Spleen (tissue), 7 donors: Measurements from ENCODE around the gene SLC25A18.

ENCODE experiments used
- POLR2A ChIP-seq, 3 donors: fragments of 450-650 bp; IDR thresholded peaks; one replicate each; pipeline ENCODE4 v1.5.1; 2017; ENCODE audit warnings: antibody characterized with exemption in 3 of 3, mild to moderate bottlenecking in 1 of 3
- POLR2AphosphoS5 ChIP-seq, 3 donors: sonication (generic); formaldehyde crosslinking; IDR thresholded peaks; one replicate each; pipeline ENCODE4 v1.5.1; 2017; ENCODE audit warnings: antibody characterized with exemption in 3 of 3
- TF ChIP-seq, protein P1 (sequence below), 11 experiments: fragments of 200-600 bp in 7 of 11; fragments of 450-650 bp in 4 of 11; sonication (generic) in 4 of 11; IDR thresholded peaks in 8 of 11; conservative IDR thresholded peaks in 3 of 11; 1 replicate in 7 of 11; 2 replicates in 4 of 11; pipeline versions ENCODE4 v1.4.0 to v1.8.0; 2016 to 2021; ENCODE audit warnings: antibody characterized with exemption in 11 of 11, inconsistent platforms in 4 of 11, mild to moderate bottlenecking in 1 of 11
- donor health status: DM: no; HTN: no; CAD: no; lungs with moderate emphysema.
- donor health status: DM: no; HTN: no; CAD: no.
- donor health status: DM: no; HTN: no; CAD: no.

DNA sequence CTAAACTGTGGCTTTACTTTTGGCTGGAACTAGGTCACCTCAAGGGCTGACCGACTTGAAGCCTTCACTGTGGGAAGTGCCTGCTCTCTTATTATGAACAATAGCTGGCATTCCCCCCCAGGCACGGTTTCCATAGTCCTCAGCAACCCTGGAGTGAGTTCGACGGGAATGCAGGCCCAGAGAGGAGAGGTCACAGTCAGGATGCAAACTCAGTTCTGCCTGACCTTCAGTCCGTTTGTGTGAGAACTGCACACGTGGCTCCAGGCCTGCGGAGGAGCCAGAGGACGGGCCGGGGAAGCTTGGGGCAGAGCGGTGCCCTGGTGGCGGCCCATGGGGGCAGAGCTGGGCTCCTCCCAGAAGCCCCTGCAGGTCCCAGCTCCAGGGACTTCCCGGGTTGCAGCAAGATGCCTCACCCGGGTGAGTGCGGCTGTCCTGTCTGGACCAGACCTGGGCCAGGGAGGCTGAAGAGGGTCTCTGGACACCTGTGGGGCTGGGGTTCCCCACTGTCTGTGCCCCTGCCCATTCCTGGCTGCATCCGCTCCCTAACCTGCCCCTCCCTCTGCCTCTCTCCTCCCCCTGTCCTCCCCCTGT is 17.2 kb downstream of the SLC25A18 start:
- TF ChIP-seq, protein P1, sequence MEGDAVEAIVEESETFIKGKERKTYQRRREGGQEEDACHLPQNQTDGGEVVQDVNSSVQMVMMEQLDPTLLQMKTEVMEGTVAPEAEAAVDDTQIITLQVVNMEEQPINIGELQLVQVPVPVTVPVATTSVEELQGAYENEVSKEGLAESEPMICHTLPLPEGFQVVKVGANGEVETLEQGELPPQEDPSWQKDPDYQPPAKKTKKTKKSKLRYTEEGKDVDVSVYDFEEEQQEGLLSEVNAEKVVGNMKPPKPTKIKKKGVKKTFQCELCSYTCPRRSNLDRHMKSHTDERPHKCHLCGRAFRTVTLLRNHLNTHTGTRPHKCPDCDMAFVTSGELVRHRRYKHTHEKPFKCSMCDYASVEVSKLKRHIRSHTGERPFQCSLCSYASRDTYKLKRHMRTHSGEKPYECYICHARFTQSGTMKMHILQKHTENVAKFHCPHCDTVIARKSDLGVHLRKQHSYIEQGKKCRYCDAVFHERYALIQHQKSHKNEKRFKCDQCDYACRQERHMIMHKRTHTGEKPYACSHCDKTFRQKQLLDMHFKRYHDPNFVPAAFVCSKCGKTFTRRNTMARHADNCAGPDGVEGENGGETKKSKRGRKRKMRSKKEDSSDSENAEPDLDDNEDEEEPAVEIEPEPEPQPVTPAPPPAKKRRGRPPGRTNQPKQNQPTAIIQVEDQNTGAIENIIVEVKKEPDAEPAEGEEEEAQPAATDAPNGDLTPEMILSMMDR (IDR thresholded peaks at IDR 0.05 in 8 of 11, conservative IDR thresholded peaks at IDR 0.05 in 3 of 11): no peak
- no peak for TF ChIP-seq POLR2AphosphoS5 (IDR thresholded peaks at IDR 0.05)
- no peak for TF ChIP-seq POLR2A (IDR thresholded peaks at IDR 0.05)
